Endothelial cell of umbilical vein (primary cell): Measurements from ENCODE around the gene SLC35B4. TPM values are rescaled to one million over a fixed set of nuclear protein-coding genes. Genes with fewer than 3 reads are reported as not detected.

ENCODE experiments used
- BruUV-seq: library from RNA; stranded (reverse); fragments of 400-500 nt; replicated peaks from 2 replicates; lab custom pipeline; 2021; lab: Mats Ljungman, UMichigan
- CTCF ChIA-PET: fragments of 300-600, 350-600 bp; sonication (Branson Sonifier 250); formaldehyde crosslinking; loops from one replicate; lab custom pipeline; 2021; ENCODE audit warnings: antibody characterized with exemption, inconsistent platforms; lab: Charles Lee
- POLR2A ChIA-PET: fragments of 300-600, 350-600 bp; sonication (Branson Sonifier 250); formaldehyde crosslinking; loops from one replicate; lab custom pipeline; 2021; ENCODE audit warnings: antibody characterized with exemption, inconsistent platforms; lab: Charles Lee
- DNase-seq: peaks from one replicate; pipeline ENCODE4 v3.0.0-alpha.2; 2011; ENCODE audit warnings: low read depth, low spot score
- FAIRE-seq: peaks from 2 replicates; lab custom pipeline; 2011; peaks lifted over from hg19 to GRCh38; lab: Jason Lieb, UNC
- H2AFZ ChIP-seq: 2 replicates; pipeline ENCODE4 v1.6.0; 2012; ENCODE audit warnings: low read depth, low read length, control low read depth, inconsistent platforms
- H3K27ac ChIP-seq: 2 replicates; pipeline ENCODE4 v1.5.1; 2011; ENCODE audit warnings: low read depth, mild to moderate bottlenecking, control low read depth, low read length, moderate library complexity; ENCODE audit not compliant: insufficient read depth
- H3K27me3 ChIP-seq, 2 experiments: 2 replicates each; pipeline versions ENCODE4 v1.6.0 to v1.6.1; 2011; ENCODE audit warnings: low read length in 2 of 2, mixed read lengths in 1 of 2; ENCODE audit not compliant: control insufficient read depth in 2 of 2, insufficient read depth in 2 of 2
- H3K36me3 ChIP-seq, 2 experiments: 2 replicates in 1 of 2; 3 replicates in 1 of 2; pipeline ENCODE4 v1.5.1; 2011; ENCODE audit warnings: low read length in 2 of 2, mild to moderate bottlenecking in 1 of 2, moderate library complexity in 1 of 2; ENCODE audit not compliant: control insufficient read depth in 2 of 2, insufficient read depth in 2 of 2; ENCODE audit errors: extremely low read depth in 1 of 2
- H3K4me1 ChIP-seq: 3 replicates; pipeline ENCODE4 v1.5.1; 2011; ENCODE audit warnings: mild to moderate bottlenecking, low read length; ENCODE audit not compliant: control insufficient read depth, insufficient read depth; ENCODE audit errors: extremely low read depth
- H3K4me2 ChIP-seq: 2 replicates; pipeline ENCODE4 v1.6.1; 2011; ENCODE audit warnings: low read length, control low read depth, mixed read lengths; ENCODE audit not compliant: insufficient read depth
- H3K4me3 ChIP-seq, 3 experiments: fragments of 200-600 bp in 1 of 3; sonication (generic), shearing (Covaris generic) in 1 of 3; replicated peaks in 1 of 3; 2 replicates each; pipeline ENCODE4 v1.5.1; 2011 to 2016; ENCODE audit warnings: control low read depth in 3 of 3, low read length in 3 of 3, mild to moderate bottlenecking in 2 of 3, inconsistent platforms in 1 of 3, low read depth in 1 of 3, moderate library complexity in 1 of 3; ENCODE audit not compliant: insufficient read depth in 1 of 3
- H3K79me2 ChIP-seq: 2 replicates; pipeline ENCODE4 v1.6.0; 2012; ENCODE audit warnings: low read length, inconsistent platforms; ENCODE audit not compliant: control insufficient read depth, insufficient read depth
- H3K9ac ChIP-seq: replicated peaks from 2 replicates; pipeline ENCODE3; 2011; ENCODE audit warnings: low read length, control low read depth; ENCODE audit not compliant: insufficient read depth; ENCODE audit errors: extremely low read depth
- H3K9me1 ChIP-seq: replicated peaks from 3 replicates; pipeline ENCODE4 v1.6.0; 2011; ENCODE audit warnings: mild to moderate bottlenecking, low read length; ENCODE audit not compliant: control insufficient read depth, insufficient read depth; ENCODE audit errors: extremely low read depth
- H3K9me3 ChIP-seq: replicated peaks from 2 replicates; pipeline ENCODE4 v1.5.1; 2012; ENCODE audit warnings: low read length, inconsistent platforms; ENCODE audit not compliant: control insufficient read depth, insufficient read depth
- H4K20me1 ChIP-seq: replicated peaks from 2 replicates; pipeline ENCODE3; 2011; ENCODE audit warnings: mild to moderate bottlenecking, low read length; ENCODE audit not compliant: control insufficient read depth, insufficient read depth; ENCODE audit errors: extremely low read depth
- EZH2 ChIP-seq: IDR thresholded peaks from 2 replicates; pipeline ENCODE4 v1.6.1; 2012; ENCODE audit warnings: borderline replicate concordance, low read depth, mild to moderate bottlenecking, moderate library complexity, low read length, inconsistent platforms; ENCODE audit not compliant: severe bottlenecking
- FOS ChIP-seq: IDR thresholded peaks from 2 replicates; pipeline ENCODE4 v1.6.1; 2011; ENCODE audit warnings: mild to moderate bottlenecking, low read length, moderate library complexity, borderline replicate concordance; ENCODE audit not compliant: insufficient read depth
- GATA2 ChIP-seq: IDR thresholded peaks from 2 replicates; pipeline ENCODE4 v1.7.0; 2011; ENCODE audit warnings: low read depth, mild to moderate bottlenecking, moderate library complexity, mixed read lengths, low read length; ENCODE audit not compliant: insufficient read length, insufficient read depth
- JUN ChIP-seq: IDR thresholded peaks from 2 replicates; pipeline ENCODE4 v1.6.1; 2011; ENCODE audit warnings: borderline replicate concordance, low read depth; ENCODE audit not compliant: insufficient read length, insufficient read depth
- MYC ChIP-seq: IDR thresholded peaks from one replicate; pipeline ENCODE4 v1.6.1; 2011; ENCODE audit warnings: mild to moderate bottlenecking, low read depth, low read length
- POLR2A ChIP-seq: IDR thresholded peaks from 2 replicates; pipeline ENCODE4 v1.6.1; 2012; ENCODE audit warnings: low read depth, mild to moderate bottlenecking, control low read depth, low read length
- POLR2AphosphoS5 ChIP-seq: IDR thresholded peaks from 2 replicates; pipeline ENCODE4 v1.6.1; 2012; ENCODE audit warnings: low read depth, mild to moderate bottlenecking, control low read depth, low read length, moderate library complexity; ENCODE audit not compliant: insufficient read depth
- dilution Hi-C: fragments of 300-500 bp; cut with MboI; formaldehyde crosslinking; loops from one replicate; pipeline ENCODE4 v1.15.0; 2019; ENCODE audit warnings: low sequenced_read_pairs; ENCODE audit not compliant: extremely low pct_ligation_motif_present
- intact Hi-C: fragments of 100-400 bp; cut with micrococcal nuclease; formaldehyde crosslinking; loops from one replicate; pipeline ENCODE4 v1.10.0; 2022
- polyA plus RNA-seq, 4 experiments: library from polyadenylated mRNA; depleted of rRNA in 3 of 4; stranded (reverse) in 3 of 4; unstranded in 1 of 4; fragments of >200 nt; gene quantifications; 2 replicates each; pipeline versions ENCODE4 v1.2.1 to v1.2.3, GENCODE V29; 2011 to 2012; ENCODE audit warnings: missing spikeins in 1 of 4
- total RNA-seq: library from RNA; stranded (reverse); gene quantifications from 2 replicates; pipeline ENCODE4 v1.2.3, GENCODE V29; 2021
- TF ChIP-seq, protein P1 (sequence below): IDR thresholded peaks from 2 replicates; pipeline ENCODE4 v1.6.1; 2011; ENCODE audit not compliant: insufficient read depth, insufficient read length
- TF ChIP-seq, protein P2 (sequence below), 2 donors: IDR thresholded peaks; 1 replicate in 1 of 2; 2 replicates in 1 of 2; pipeline ENCODE4 v1.5.1; 2011; ENCODE audit warnings: low read length in 2 of 2, mild to moderate bottlenecking in 2 of 2, moderate library complexity in 2 of 2, control low read depth in 1 of 2, inconsistent platforms in 1 of 2, low read depth in 1 of 2; ENCODE audit not compliant: insufficient read depth in 1 of 2; ENCODE audit errors: extremely low read depth in 1 of 2

The SLC35B4 gene
- total and polyA plus RNA-seq, 2 donors (not counting 3 experiments of a cell fraction or from before 2014, with no cell fraction given) = 17.5 to 20.2 TPM

DNA sequence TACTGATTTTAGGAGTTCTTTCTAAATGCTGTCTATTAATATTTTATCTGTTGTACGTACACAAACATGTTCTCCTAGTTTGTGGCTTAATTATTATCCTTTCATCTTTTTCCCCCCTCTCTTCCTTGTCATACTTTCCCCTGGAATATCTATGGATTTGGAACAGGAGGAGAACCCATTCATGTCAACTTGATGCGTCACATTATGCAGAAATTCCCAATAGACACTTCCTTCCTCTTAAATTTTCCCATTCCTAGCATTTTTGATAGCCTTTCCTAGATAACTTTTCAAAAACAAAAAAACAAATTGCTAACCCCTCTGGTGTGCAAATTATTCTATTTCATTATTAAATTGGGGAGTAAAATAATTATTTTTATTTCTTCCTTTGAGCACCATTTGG, 36.2 kb downstream of the SLC35B4 start:
- no TSS peak for BruUV-seq
- H2AFZ ChIP-seq = no peak overlapping the region
- H3K4me1 ChIP-seq = no peaks in the 10 kb centered on the region
- H4K20me1 ChIP-seq = no peaks in the 10 kb centered on the region
- no peak overlapping the region for H3K4me3 ChIP-seq
- no peaks in the 10 kb centered on the region for H3K79me2 ChIP-seq
- H3K9me1 ChIP-seq = no peaks in the 10 kb centered on the region
- dilution Hi-C loops (no loop called here), intact Hi-C loops (no loop called here)
- H3K4me2 ChIP-seq = no peak overlapping the region
- FAIRE-seq = no peak
- DNase-seq = no peak
- no peaks in the 10 kb centered on the region for H3K36me3 ChIP-seq
- POLR2A ChIA-PET = no interaction called here
- H3K9me3 ChIP-seq = no peaks in the 10 kb centered on the region
- H3K9ac ChIP-seq = no peak overlapping the region
- CTCF ChIA-PET = interaction anchor here (1.1 to 1.6 kb wide), 2 partner anchors 12 to 50 kb away, joined by 3 to 4 read pairs; no protein-coding TSS in a partner anchor
- H3K27me3 ChIP-seq = peaks cover 7 to 15% of the 10 kb centered on the region in 2 experiments
- no peak overlapping the region for H3K27ac ChIP-seq
- TF ChIP-seq, protein P1, sequence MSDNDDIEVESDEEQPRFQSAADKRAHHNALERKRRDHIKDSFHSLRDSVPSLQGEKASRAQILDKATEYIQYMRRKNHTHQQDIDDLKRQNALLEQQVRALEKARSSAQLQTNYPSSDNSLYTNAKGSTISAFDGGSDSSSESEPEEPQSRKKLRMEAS = no peak
- TF ChIP-seq POLR2A (no peak), GATA2 (no peak), EZH2 (no peak), MYC (no peak), FOS (no peak), POLR2AphosphoS5 (no peak), JUN (no peak)
- TF ChIP-seq, protein P2, sequence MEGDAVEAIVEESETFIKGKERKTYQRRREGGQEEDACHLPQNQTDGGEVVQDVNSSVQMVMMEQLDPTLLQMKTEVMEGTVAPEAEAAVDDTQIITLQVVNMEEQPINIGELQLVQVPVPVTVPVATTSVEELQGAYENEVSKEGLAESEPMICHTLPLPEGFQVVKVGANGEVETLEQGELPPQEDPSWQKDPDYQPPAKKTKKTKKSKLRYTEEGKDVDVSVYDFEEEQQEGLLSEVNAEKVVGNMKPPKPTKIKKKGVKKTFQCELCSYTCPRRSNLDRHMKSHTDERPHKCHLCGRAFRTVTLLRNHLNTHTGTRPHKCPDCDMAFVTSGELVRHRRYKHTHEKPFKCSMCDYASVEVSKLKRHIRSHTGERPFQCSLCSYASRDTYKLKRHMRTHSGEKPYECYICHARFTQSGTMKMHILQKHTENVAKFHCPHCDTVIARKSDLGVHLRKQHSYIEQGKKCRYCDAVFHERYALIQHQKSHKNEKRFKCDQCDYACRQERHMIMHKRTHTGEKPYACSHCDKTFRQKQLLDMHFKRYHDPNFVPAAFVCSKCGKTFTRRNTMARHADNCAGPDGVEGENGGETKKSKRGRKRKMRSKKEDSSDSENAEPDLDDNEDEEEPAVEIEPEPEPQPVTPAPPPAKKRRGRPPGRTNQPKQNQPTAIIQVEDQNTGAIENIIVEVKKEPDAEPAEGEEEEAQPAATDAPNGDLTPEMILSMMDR (IDR thresholded peaks at IDR 0.05; ENCODE audit: extremely low read depth in 1 of 2, insufficient read depth in 1 of 2, low read depth in 1 of 2, low read length in 2 of 2) = no peak
